Activated CD4-positive, alpha-beta T cell treated with anti-CD3 and anti-CD28 coated beads, Interleukin-2, amount 10 ng/mL, durations not matched to agents 24 days and 14 days (primary cell): Measurements from ENCODE around the gene OR4N5. TPM values are rescaled to one million over a fixed set of nuclear protein-coding genes. Genes with fewer than 3 reads are reported as not detected.

Experiments
- DNase-seq: peaks from one replicate; pipeline ENCODE4 v3.0.0; 2022
- H3K27ac Mint-ChIP-seq: one replicate; pipeline ENCODE4 v1.8.0; 2022; ENCODE audit warnings: mild to moderate bottlenecking, mixed read lengths
- H3K27me3 Mint-ChIP-seq: one replicate; pipeline ENCODE4 v1.8.0; 2022; ENCODE audit warnings: mixed read lengths
- H3K36me3 Mint-ChIP-seq: one replicate; pipeline ENCODE4 v1.8.0; 2022; ENCODE audit warnings: low read depth, mild to moderate bottlenecking, mixed read lengths
- H3K4me1 Mint-ChIP-seq: one replicate; pipeline ENCODE4 v1.8.0; 2021; ENCODE audit warnings: mixed read lengths
- H3K4me3 Mint-ChIP-seq: one replicate; pipeline ENCODE4 v1.8.0; 2022; ENCODE audit warnings: mild to moderate bottlenecking, moderate library complexity, mixed read lengths
- H3K9me3 Mint-ChIP-seq: one replicate; pipeline ENCODE4 v1.8.0; 2021; ENCODE audit warnings: mixed read lengths
- intact Hi-C: fragments of 100-400 bp; cut with micrococcal nuclease; formaldehyde crosslinking; loops from one replicate; pipeline ENCODE4 v1.15.1; 2023
- total RNA-seq: library from RNA; stranded (reverse); gene quantifications from 2 replicates; pipeline ENCODE4 v1.2.3, GENCODE V29; 2022

Gene OR4N5
- total RNA-seq, 1 donor from 2014 or later: not detected

DNA sequence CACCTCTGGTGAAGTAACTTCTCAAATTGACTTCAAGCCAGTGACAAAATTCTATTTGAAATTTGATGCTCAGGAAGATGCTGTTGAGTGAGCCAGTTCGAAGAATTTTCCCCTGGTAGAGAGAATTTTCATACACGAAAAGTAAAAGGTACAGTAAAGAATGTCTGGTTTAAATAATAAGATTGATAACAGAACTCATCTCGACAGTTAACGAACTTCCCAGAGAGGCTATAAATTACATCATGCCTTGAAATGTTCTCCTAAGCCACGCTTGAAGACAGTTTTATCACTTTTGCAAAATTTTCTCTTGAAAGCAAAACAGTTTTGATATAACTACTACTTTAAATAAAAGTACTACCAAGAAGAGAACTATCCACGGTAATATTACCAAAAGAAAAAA is 37.7 kb downstream of the OR4N5 start:
- DNase-seq: no peak
- Mint-ChIP-seq H3K27me3 (no peaks in the 10 kb centered on the region), H3K4me3 (no peak overlapping the region), H3K36me3 (no peaks in the 10 kb centered on the region), H3K4me1 (no peaks in the 10 kb centered on the region), H3K9me3 (peaks cover 3% of the 10 kb centered on the region), H3K27ac (no peak overlapping the region)
- intact Hi-C loops: no loop called here

DNA sequence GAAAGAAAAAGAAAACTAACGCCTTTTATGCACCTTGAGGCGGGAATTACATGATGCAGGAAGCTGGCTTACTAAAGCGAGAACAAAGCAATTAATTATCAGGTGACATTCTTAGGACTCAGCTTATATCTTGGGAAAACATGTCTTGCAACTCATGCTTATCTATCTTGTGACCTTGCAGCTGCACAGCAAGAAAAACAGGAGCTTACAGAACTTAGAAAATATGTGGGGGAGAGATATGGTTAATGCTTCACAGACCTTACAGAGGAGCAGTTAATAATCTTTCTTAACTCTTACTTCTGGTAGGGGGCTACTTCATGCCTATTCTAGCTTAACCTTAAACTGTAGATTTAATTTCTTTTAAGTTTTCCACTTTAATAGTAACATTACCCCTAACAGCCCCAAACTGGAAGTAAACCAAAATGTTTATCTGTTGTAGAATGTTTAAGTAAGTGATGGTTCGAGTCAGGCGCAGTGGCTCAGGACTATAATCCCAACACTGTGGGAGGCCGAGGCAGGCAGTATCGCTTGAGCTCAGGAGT is 38.9 kb downstream of the OR4N5 start:
- Mint-ChIP-seq H3K36me3 (no peaks in the 10 kb centered on the region), H3K9me3 (peaks cover 3% of the 10 kb centered on the region), H3K4me3 (no peak overlapping the region), H3K27me3 (no peaks in the 10 kb centered on the region), H3K27ac (no peak overlapping the region), H3K4me1 (no peaks in the 10 kb centered on the region)
- intact Hi-C loops: no loop called here
- DNase-seq: no peak

DNA sequence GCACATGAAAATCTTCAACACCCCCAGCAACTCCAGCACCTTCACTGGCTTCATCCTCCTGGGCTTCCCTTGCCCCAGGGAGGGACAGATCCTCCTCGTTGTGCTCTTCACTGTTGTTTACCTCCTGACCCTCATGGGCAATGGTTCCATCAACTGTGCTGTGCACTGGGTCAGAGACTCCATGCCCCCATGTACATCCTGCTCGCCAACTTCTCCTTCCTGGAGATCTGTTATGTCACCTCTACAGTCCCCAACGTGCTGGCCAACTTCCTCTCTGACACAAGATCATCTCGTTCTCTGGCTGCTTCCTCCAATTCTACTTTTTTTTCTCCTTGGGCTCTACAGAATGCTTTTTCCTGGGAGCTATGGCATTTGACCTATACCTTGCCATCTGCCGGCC is 40.6 kb downstream of the OR4N5 start:
- Mint-ChIP-seq H3K4me1 (no peaks in the 10 kb centered on the region), H3K27ac (no peak overlapping the region), H3K4me3 (no peak overlapping the region), H3K36me3 (no peaks in the 10 kb centered on the region), H3K27me3 (no peaks in the 10 kb centered on the region), H3K9me3 (peaks cover 3% of the 10 kb centered on the region)
- intact Hi-C loops: no loop called here
- DNase-seq: no peak

DNA sequence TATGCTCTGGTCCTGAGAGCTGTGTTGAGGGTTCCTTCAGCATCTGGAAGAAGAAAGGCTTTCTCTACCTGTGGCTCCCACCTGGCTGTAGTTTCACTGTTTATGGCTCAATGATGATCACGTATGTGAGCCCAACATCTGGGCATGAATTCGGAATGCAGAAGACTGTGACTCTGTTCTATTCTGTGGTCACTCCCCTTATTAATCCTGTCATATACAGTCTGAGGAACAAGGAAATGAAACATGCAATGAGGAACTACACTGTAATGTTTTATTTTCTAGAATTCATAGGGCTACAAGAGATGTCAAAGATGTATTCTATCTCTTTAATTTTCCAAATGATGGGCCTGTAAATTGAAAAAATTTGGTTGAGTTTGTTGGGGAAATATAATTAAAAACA is 41.3 kb downstream of the OR4N5 start:
- H3K9me3 Mint-ChIP-seq: peaks cover 2% of the 10 kb centered on the region
- H3K27ac Mint-ChIP-seq: no peak overlapping the region
- H3K4me3 Mint-ChIP-seq: no peak overlapping the region
- H3K4me1 Mint-ChIP-seq: no peaks in the 10 kb centered on the region
- DNase-seq: no peak
- intact Hi-C loops: no loop called here
- H3K27me3 Mint-ChIP-seq: no peaks in the 10 kb centered on the region
- no peaks in the 10 kb centered on the region for H3K36me3 Mint-ChIP-seq

DNA sequence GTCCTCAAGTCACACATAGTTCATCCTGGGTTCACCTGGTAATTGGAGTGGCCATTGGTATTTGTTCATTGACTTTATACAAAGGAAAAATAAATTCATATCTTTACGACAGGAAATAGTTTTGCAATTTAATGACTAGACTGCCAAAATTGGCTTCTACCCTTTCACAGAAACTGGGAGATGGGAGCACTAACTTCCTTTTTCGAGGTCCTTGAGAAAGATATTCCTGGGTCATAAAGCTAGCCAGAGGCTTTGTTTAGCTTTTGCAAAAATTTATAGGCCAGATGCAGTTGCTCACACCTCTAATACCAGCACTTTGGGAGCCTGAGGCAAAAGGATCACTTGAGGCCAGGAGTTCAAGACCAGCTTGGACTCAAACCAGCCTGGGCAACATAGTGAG is 41.9 kb downstream of the OR4N5 start:
- intact Hi-C loops: no loop called here
- H3K36me3 Mint-ChIP-seq: no peaks in the 10 kb centered on the region
- H3K9me3 Mint-ChIP-seq: no peaks in the 10 kb centered on the region
- H3K4me3 Mint-ChIP-seq: no peak overlapping the region
- peaks cover under 1% of the 10 kb centered on the region for H3K27me3 Mint-ChIP-seq
- no peak overlapping the region for H3K27ac Mint-ChIP-seq
- no peak for DNase-seq
- H3K4me1 Mint-ChIP-seq: no peaks in the 10 kb centered on the region

DNA sequence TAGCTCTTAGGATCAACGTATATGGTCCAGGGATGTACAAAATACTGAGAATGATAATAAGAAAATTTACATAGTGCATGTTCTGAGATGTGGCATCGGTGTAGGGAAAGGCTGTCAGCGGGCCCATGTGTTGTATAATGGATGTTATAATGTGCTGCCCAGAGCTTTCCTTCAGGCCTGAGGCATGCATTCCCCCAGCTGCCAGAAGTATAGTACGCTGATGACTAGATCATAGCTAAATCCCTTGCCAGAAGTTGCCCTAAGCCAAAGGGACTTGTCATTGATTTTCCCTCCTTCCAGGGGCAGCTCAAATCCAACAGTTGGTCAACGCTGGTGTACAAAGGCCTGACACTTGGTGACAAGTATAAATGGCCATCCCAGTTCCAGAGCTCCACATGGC is 45.6 kb downstream of the OR4N5 start:
- H3K4me3 Mint-ChIP-seq: no peak overlapping the region
- DNase-seq: no peak
- H3K27ac Mint-ChIP-seq: no peak overlapping the region
- H3K27me3 Mint-ChIP-seq: peaks cover 2% of the 10 kb centered on the region
- no peaks in the 10 kb centered on the region for H3K36me3 Mint-ChIP-seq
- H3K4me1 Mint-ChIP-seq: no peaks in the 10 kb centered on the region
- no peaks in the 10 kb centered on the region for H3K9me3 Mint-ChIP-seq
- intact Hi-C loops: no loop called here

DNA sequence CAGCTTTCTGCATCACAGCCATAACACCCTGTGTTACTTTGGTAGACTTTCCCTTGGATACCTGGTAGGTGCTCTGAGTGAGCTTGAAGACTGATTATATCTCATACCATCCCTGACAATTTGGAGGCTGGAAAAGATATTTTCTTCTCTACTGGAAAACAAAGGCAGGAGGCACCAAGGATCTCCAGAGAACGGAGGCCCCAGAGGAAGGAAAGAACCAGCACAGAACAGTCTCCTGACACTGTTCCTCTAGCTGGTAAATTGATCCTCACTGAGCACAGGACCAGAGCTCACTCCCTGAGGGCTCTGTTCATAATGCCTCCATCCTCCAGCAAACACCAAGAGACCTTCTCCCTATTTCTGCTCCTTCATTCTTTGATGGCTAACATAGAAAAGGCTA is 52.0 kb downstream of the OR4N5 start, which contains the start of gene OR11G2:
Gene OR11G2, plus strand, starts transcription at position 301 of the 400 bp plus-strand sequence. CDS start 6,542 bp downstream, outside the sequence.
- intact Hi-C loops: no loop called here
- Mint-ChIP-seq H3K9me3 (no peaks in the 10 kb centered on the region), H3K27ac (no peak within 1 kb of the TSS), H3K4me3 (no peak within 1 kb of the TSS), H3K4me1 (no peaks in the 10 kb centered on the region), H3K36me3 (no peaks in the 10 kb centered on the region), H3K27me3 (peaks cover under 1% of the 10 kb centered on the region)
- DNase-seq: no peak

DNA sequence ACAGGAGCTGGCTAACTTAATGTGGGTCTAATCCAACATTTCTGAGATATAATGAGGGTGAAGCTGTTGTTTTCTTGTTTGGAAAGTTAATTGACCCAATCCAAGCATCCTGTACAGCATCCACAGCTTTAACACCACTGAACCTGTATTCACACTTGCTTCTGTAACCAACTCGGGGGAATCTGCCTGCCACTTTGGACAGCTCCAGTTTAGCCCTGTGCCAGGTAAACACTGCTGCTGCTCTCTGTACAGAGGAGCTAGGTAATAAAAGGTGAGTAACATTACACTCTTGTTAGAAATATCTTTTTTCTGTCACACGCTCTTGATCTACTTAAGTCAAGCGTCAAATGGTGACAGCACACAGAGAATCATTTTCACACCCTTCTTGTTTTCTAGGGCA is 52.8 kb downstream of the OR4N5 start:
- Mint-ChIP-seq H3K27ac (no peak overlapping the region), H3K9me3 (no peaks in the 10 kb centered on the region), H3K4me1 (no peaks in the 10 kb centered on the region), H3K27me3 (peaks cover 2% of the 10 kb centered on the region), H3K4me3 (no peak overlapping the region), H3K36me3 (no peaks in the 10 kb centered on the region)
- intact Hi-C loops: no loop called here
- DNase-seq: no peak

DNA sequence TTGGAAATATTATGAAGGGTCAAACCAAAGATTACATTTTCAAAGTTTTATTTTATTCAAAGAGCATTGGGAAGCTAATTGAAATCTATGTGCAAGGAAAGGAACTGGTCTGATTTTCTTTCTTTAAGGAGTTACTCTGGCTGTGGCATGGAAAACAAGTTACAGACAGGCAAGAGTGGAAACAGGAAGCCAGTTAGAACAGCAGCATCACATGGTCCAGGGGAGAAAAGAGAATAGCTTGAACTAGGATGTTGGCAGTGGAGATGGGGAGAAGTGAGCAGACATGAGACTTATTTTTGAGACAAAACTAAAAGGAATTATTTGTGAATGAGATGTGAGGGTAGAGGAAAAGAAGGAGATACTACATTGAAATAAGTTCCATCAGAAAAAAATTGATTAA is 55.5 kb downstream of the OR4N5 start:
- H3K9me3 Mint-ChIP-seq: no peaks in the 10 kb centered on the region

More for the DNA sequence above, 55.5 kb downstream of the OR4N5 start:
- intact Hi-C loops: no loop called here
- Mint-ChIP-seq H3K27ac (no peak overlapping the region), H3K4me1 (no peaks in the 10 kb centered on the region), H3K4me3 (no peak overlapping the region), H3K36me3 (no peaks in the 10 kb centered on the region), H3K27me3 (peaks cover 2% of the 10 kb centered on the region)
- no peak for DNase-seq

Other genes with a start within 250 kb of the OR4N5 start
- not detected in 2 replicates for gene OR4K5, start 218.2 kb upstream of the OR4N5 start, total RNA-seq
- not detected in 2 replicates for gene OR4K1, start 207.9 kb upstream of the OR4N5 start, total RNA-seq
- not detected in 2 replicates for gene OR4K15, start 163.2 kb upstream of the OR4N5 start, total RNA-seq
- not detected in 2 replicates for gene OR4Q2, start 136.7 kb upstream of the OR4N5 start, total RNA-seq
- gene OR4K14, start 119.5 kb upstream of the OR4N5 start, total RNA-seq: not detected in 2 replicates
- not detected in 2 replicates for gene OR4K13, start 102.8 kb upstream of the OR4N5 start, total RNA-seq
- not detected in 2 replicates for gene OR4L1, start 78.8 kb upstream of the OR4N5 start, total RNA-seq
- not detected in 2 replicates for gene OR4K17, start 28.1 kb upstream of the OR4N5 start, total RNA-seq
- gene OR11G2, start 52.1 kb downstream of the OR4N5 start, total RNA-seq: not detected in 2 replicates
- not detected in 2 replicates for gene OR11H6, start 84.9 kb downstream of the OR4N5 start, total RNA-seq
- not detected in 2 replicates for gene OR11H7, start 90.2 kb downstream of the OR4N5 start, total RNA-seq
- not detected in 2 replicates for gene OR11H4, start 100.5 kb downstream of the OR4N5 start, total RNA-seq
- gene TTC5, start 167.1 kb downstream of the OR4N5 start, total RNA-seq: 36.2 and 39.7 TPM in 2 replicates
- gene CCNB1IP1, start 194.5 kb downstream of the OR4N5 start, total RNA-seq: 60.5 and 61.8 TPM in 2 replicates
- gene PARP2, start 204.8 kb downstream of the OR4N5 start, total RNA-seq: 32.0 and 33.1 TPM in 2 replicates